AG04450 (cell line): ENCODE results near the gene MINAR1. TPM values are rescaled to one million over a fixed set of nuclear protein-coding genes. Genes with fewer than 3 reads are reported as not detected.
"Not testable (repeated sequence)": the region's sequence is repeated elsewhere in the genome, so short reads cannot be mapped to it uniquely, and the experiment has no call there.

ENCODE experiments used
- CTCF ChIA-PET: fragments of 300-600, 350-600 bp; formaldehyde crosslinking; extraction: SDS; loops from one replicate; lab custom pipeline; 2022; ENCODE audit warnings: antibody characterized with exemption, inconsistent platforms; lab: Charles Lee
- POLR2A ChIA-PET: fragments of 350-600 bp; formaldehyde crosslinking; extraction: SDS; loops from one replicate; lab custom pipeline; 2021; ENCODE audit warnings: antibody characterized with exemption, inconsistent platforms; lab: Yijun Ruan, JAX
- DNase-seq: peaks from one replicate; pipeline ENCODE4 v3.0.0-alpha.2; 2011; ENCODE audit warnings: low read depth, low spot score
- H3K27ac ChIP-seq: one replicate; pipeline ENCODE4 v1.5.1; 2012; ENCODE audit warnings: low read depth, low read length, control low read depth
- H3K27me3 ChIP-seq: one replicate; pipeline ENCODE4 v1.6.0; 2012; ENCODE audit warnings: low read length; ENCODE audit not compliant: control insufficient read depth, insufficient read depth
- H3K4me3 ChIP-seq: 2 replicates; pipeline ENCODE4 v1.5.1; 2011; ENCODE audit warnings: mild to moderate bottlenecking, low read depth, low read length, control low read depth
- H3K9me3 ChIP-seq: 2 replicates; pipeline ENCODE4 v1.5.1; 2012; ENCODE audit warnings: low read length; ENCODE audit not compliant: control insufficient read depth, insufficient read depth
- CTCF ChIP-seq: IDR thresholded peaks from 2 replicates; pipeline ENCODE4 v1.5.1; 2011; ENCODE audit warnings: low read depth, low read length, control low read depth, inconsistent platforms
- polyA plus RNA-seq: library from polyadenylated mRNA; depleted of rRNA; stranded (reverse); fragments of >200 nt; gene quantifications from 2 replicates; pipeline ENCODE4 v1.2.3, GENCODE V29; 2011

MINAR1 gene
- polyA plus RNA-seq, 1 experiment, result 0.76 TPM

DNA sequence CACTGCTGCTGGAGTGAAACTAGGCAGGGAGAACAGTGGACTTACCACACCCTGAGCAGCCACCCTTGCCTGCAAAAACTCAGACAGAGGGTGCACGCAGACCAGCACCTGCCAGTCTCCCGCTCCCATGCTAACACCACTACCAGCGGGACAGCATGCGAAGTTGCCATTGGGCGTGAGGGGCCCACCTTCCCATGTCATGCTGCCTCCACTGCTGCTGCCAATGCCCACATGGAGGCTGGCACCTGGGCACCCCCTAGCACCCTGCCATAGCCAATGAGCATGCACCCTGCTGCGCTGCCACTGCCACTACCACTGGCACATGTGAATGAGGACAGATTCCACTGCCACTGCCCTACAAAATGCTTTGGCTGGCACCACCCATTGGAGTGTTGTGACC is 19.7 kb upstream of the MINAR1 start:
- Histone ChIP-seq H3K4me3 (no peak overlapping the region), H3K9me3 (no peaks in the 10 kb centered on the region), H3K27me3 (no peaks in the 10 kb centered on the region), H3K27ac (no peak overlapping the region)
- POLR2A ChIA-PET, result no interaction called here
- CTCF ChIA-PET, result interaction anchor here (1.1 to 1.5 kb wide), 2 partner anchors 31 to 437 kb away, joined by 3 to 5 read pairs; no protein-coding TSS in a partner anchor
- no peak for TF ChIP-seq CTCF
- DNase-seq, result no peak

- no peaks in the 10 kb centered on the region for H3K9me3 ChIP-seq
- no peak overlapping the region for H3K4me3 ChIP-seq
- H3K27me3 ChIP-seq, result no peaks in the 10 kb centered on the region
- no peak overlapping the region for H3K27ac ChIP-seq
- DNase-seq, result no peak
- no peak for TF ChIP-seq CTCF
- CTCF ChIA-PET, result interaction anchor here (1.1 to 2.2 kb wide), 2 partner anchors 35 to 77 kb away, joined by 4 to 9 read pairs; no protein-coding TSS in a partner anchor
- POLR2A ChIA-PET, result interaction anchor here (0.7 kb wide), 1 partner anchor 106 kb away, joined by 3 read pairs; the partner anchor contains the start of gene TMED3
Measured at GRCh38 chr15:79416876-79417275, 15.3 kb upstream of the MINAR1 start.

DNA sequence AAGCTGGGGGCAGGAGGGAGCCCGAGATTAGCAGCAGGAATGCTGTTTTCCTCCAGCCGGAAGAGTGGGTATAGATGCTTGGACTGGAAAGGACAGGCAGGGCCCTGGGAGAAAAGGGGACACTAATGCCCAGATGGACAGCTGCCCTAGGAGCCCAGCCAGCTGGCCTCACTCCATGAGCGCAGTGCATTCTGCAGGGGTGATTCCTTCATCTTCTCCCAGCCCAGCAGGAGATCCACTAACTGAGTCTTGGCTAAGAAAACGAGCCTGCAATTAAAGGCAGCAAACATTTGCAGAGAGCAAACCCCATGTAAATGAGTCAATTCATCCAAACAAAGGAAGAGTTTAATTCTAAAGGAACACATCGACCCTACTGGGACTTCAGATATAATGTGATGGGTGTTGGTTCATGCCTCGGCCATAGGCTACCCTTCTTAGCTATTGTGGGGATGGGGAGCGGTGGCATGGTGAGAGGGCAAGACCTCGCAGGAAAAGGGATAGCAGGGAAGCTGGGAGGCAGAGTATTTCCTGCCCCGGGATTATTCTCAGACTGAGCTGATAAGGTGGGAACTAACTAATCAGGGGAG is 13.3 kb upstream of the MINAR1 start:
- DNase-seq, result no peak
- no peaks in the 10 kb centered on the region for H3K9me3 ChIP-seq
- ChIA-PET POLR2A (no interaction called here), CTCF (interaction anchor here (1.8 kb wide), 1 partner anchor 38 kb away, joined by 4 read pairs; no protein-coding TSS in a partner anchor)
- no peak for TF ChIP-seq CTCF
- H3K27me3 ChIP-seq, result no peaks in the 10 kb centered on the region
- no peak overlapping the region for H3K4me3 ChIP-seq
- H3K27ac ChIP-seq, result no peak overlapping the region

GRCh38 chr15:79425591-79426295 is 6.4 kb upstream of the MINAR1 start:
- Histone ChIP-seq H3K27me3 (peaks cover 7% of the 10 kb centered on the region), H3K9me3 (no peaks in the 10 kb centered on the region), H3K4me3 (no peak overlapping the region), H3K27ac (no peak overlapping the region)
- ChIA-PET CTCF (no interaction called here), POLR2A (interaction anchor here (0.6 kb wide), 1 partner anchor 56 kb away, joined by 3 read pairs; no protein-coding TSS in a partner anchor)
- no peak for DNase-seq
- TF ChIP-seq CTCF, result no peak

GRCh38 chr15:79426899-79427298 is 5.2 kb upstream of the MINAR1 start:
- H3K9me3 ChIP-seq, H3K27ac ChIP-seq, POLR2A ChIA-PET, H3K27me3 ChIP-seq, H3K4me3 ChIP-seq, DNase-seq: not testable (repeated sequence)
- CTCF ChIA-PET, result interaction anchor here (1.1 kb wide), 1 partner anchor 46 kb away, joined by 5 read pairs; no protein-coding TSS in a partner anchor
